GM23338 (cell line): ENCODE results near the gene GNB5. TPM values are rescaled to one million over a fixed set of nuclear protein-coding genes. Genes with fewer than 3 reads are reported as not detected.

ENCODE experiments used
- ATAC-seq: fragments of 200-7000 bp; cut with Tn5 transposase; 3 replicates; pipeline ENCODE4 v1.9.1; 2020
- DNase-seq: peaks from one replicate; pipeline ENCODE4 v3.0.0-alpha.2; 2015; ENCODE audit warnings: low spot score
- H2AFZ ChIP-seq: fragments of 200-600 bp; sonication (generic); 2 replicates; pipeline ENCODE4 v1.8.0; 2016; ENCODE audit warnings: antibody characterized with exemption, mild to moderate bottlenecking, moderate library complexity
- H3F3A ChIP-seq: fragments of 200-600 bp; sonication (generic); replicated peaks from 2 replicates; pipeline ENCODE4 v1.8.0; 2017; ENCODE audit warnings: antibody characterized with exemption, mixed run types, low read depth
- H3K27ac ChIP-seq: fragments of 200-600 bp; sonication (generic); 2 replicates; pipeline ENCODE4 v1.6.1; 2016; ENCODE audit warnings: low read depth
- H3K27me3 ChIP-seq: fragments of 200-600 bp; sonication (generic); 2 replicates; pipeline ENCODE4 v1.8.0; 2016; ENCODE audit warnings: mild to moderate bottlenecking, mixed run types, moderate library complexity; ENCODE audit not compliant: insufficient read depth
- H3K36me3 ChIP-seq: fragments of 200-600 bp; sonication (generic); 2 replicates; pipeline ENCODE4 v1.8.0; 2016; ENCODE audit warnings: mild to moderate bottlenecking; ENCODE audit not compliant: insufficient read depth
- H3K4me1 ChIP-seq: fragments of 200-600 bp; sonication (generic); 2 replicates; pipeline ENCODE4 v1.8.0; 2016; ENCODE audit warnings: mild to moderate bottlenecking, moderate library complexity; ENCODE audit not compliant: insufficient read depth
- H3K4me2 ChIP-seq: fragments of 200-600 bp; sonication (generic); 2 replicates; pipeline ENCODE4 v1.7.1; 2017; ENCODE audit warnings: mixed run types
- H3K4me3 ChIP-seq: fragments of 200-600 bp; sonication (generic); 2 replicates; pipeline ENCODE4 v1.6.1; 2016; ENCODE audit warnings: mixed run types
- H3K79me2 ChIP-seq: fragments of 200-600 bp; sonication (generic); replicated peaks from 2 replicates; pipeline ENCODE4 v1.8.0; 2017; ENCODE audit warnings: mild to moderate bottlenecking; ENCODE audit not compliant: insufficient read depth
- H3K9me2 ChIP-seq: fragments of 200-600 bp; sonication (generic); 2 replicates; pipeline ENCODE4 v1.8.0; 2017; ENCODE audit not compliant: insufficient read depth
- H4K20me1 ChIP-seq: fragments of 200-600 bp; sonication (generic); replicated peaks from 2 replicates; pipeline ENCODE4 v1.8.0; 2017; ENCODE audit warnings: mild to moderate bottlenecking; ENCODE audit not compliant: insufficient read depth
- H3K27ac Mint-ChIP-seq: 2 replicates; pipeline ENCODE4 v1.8.0; 2020; ENCODE audit warnings: inconsistent platforms, mild to moderate bottlenecking, moderate library complexity, mixed read lengths
- H3K27me3 Mint-ChIP-seq: 3 replicates; pipeline ENCODE4 v1.8.0; 2022; ENCODE audit warnings: low read depth, mild to moderate bottlenecking, moderate library complexity, mixed read lengths, inconsistent platforms; ENCODE audit not compliant: insufficient read depth, poor library complexity
- H3K36me3 Mint-ChIP-seq: 3 replicates; pipeline ENCODE4 v1.8.0; 2021; ENCODE audit warnings: low read depth, mild to moderate bottlenecking, inconsistent platforms, moderate library complexity, mixed read lengths
- H3K4me1 Mint-ChIP-seq: 3 replicates; pipeline ENCODE4 v1.8.0; 2020; ENCODE audit warnings: mild to moderate bottlenecking, inconsistent platforms, mixed read lengths
- H3K4me3 Mint-ChIP-seq: 3 replicates; pipeline ENCODE4 v1.8.0; 2021; ENCODE audit warnings: moderate library complexity, mild to moderate bottlenecking, inconsistent platforms, mixed read lengths
- H3K9me3 Mint-ChIP-seq: 3 replicates; pipeline ENCODE4 v1.8.0; 2020; ENCODE audit warnings: moderate library complexity, mild to moderate bottlenecking, inconsistent platforms, mixed read lengths
- CREB1 ChIP-seq: fragments of 250-450 bp; sonication (Bioruptor Pico); IDR thresholded peaks from 2 replicates; pipeline ENCODE4 v1.5.0; 2020; ENCODE audit warnings: low read depth, mild to moderate bottlenecking, moderate library complexity
- EZH2 ChIP-seq: fragments of 200-600 bp; sonication (generic); IDR thresholded peaks from one replicate; pipeline ENCODE4 v1.8.0; 2017; ENCODE audit warnings: antibody characterized with exemption, mild to moderate bottlenecking, low read depth; ENCODE audit not compliant: unreplicated experiment
- JUNB ChIP-seq: IDR thresholded peaks from one replicate; pipeline ENCODE4 v1.6.1; 2016; ENCODE audit warnings: antibody characterized with exemption; ENCODE audit not compliant: unreplicated experiment
- NANOG ChIP-seq: IDR thresholded peaks from 2 replicates; pipeline ENCODE4 v1.6.1; 2016; ENCODE audit warnings: antibody characterized with exemption, borderline replicate concordance
- POLR2AphosphoS5 ChIP-seq: IDR thresholded peaks from 2 replicates; pipeline ENCODE4 v1.6.1; 2016; ENCODE audit warnings: antibody characterized with exemption, low read depth
- STAT1 ChIP-seq: IDR thresholded peaks from one replicate; pipeline ENCODE4 v1.6.1; 2016; ENCODE audit warnings: antibody characterized with exemption; ENCODE audit not compliant: unreplicated experiment
- ZNF114 ChIP-seq: fragments of 250-450 bp; sonication (Bioruptor Pico); IDR thresholded peaks from 2 replicates; pipeline ENCODE4 v1.5.0; 2020; ENCODE audit warnings: mild to moderate bottlenecking, moderate library complexity
- ZNF331 ChIP-seq: fragments of 250-450 bp; sonication (Bioruptor Pico); IDR thresholded peaks from 2 replicates; pipeline ENCODE4 v1.5.0; 2020; ENCODE audit warnings: low read depth, mild to moderate bottlenecking, moderate library complexity
- polyA plus RNA-seq: library from polyadenylated mRNA; unstranded; fragments of >200 nt; fragmentation: Nextera tagmentation; extraction: Ambion mirVana; gene quantifications from 2 replicates; pipeline ENCODE4 v1.2.1, GENCODE V29; 2016
- total RNA-seq: library from RNA; depleted of rRNA; stranded (reverse); fragments of >200 nt; shearing (Covaris generic); gene quantifications from 2 replicates; pipeline ENCODE4 v1.2.3, GENCODE V29; 2014
- TF ChIP-seq, protein P1 (sequence below): IDR thresholded peaks from 2 replicates; pipeline ENCODE4 v1.6.1; 2016; ENCODE audit warnings: antibody characterized with exemption
- TF ChIP-seq, protein P2 (sequence below): IDR thresholded peaks from one replicate; pipeline ENCODE4 v1.6.1; 2018; ENCODE audit warnings: antibody characterized with exemption; ENCODE audit not compliant: unreplicated experiment

GNB5 gene
- total and polyA plus RNA-seq, 2 experiments from 2014 or later: 23.0 to 40.8 TPM

DNA sequence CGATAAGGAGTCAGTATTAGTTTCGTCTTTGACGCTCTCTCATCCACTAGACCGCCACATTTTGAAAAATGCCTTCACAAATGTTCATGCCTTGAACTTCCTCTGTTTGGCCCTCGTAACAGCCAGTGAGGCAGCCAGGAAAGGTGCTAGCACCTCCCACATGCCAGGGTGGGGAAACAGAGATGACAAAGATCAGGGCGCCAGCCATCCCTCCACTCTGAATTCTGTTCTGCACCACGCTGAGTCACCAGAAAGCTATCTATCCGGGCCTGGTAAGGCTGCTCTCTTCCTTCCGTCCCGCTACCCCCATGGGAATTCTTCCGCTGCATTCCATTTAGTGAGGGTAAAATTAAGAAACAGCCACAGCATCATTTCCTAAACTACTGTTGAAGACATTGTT lies 47.3 kb downstream of the GNB5 start:
- Mint-ChIP-seq H3K27me3 (no peaks in the 10 kb centered on the region), H3K9me3 (peaks cover 3% of the 10 kb centered on the region; the same call in 1 of the 3 replicates), H3K4me1 (peaks cover 13% of the 10 kb centered on the region), H3K36me3 (peaks cover 39% of the 10 kb centered on the region), H3K4me3 (no peak overlapping the region), H3K27ac (no peak overlapping the region)
- no peak overlapping the region for H3K4me2 ChIP-seq
- H4K20me1 ChIP-seq: no peaks in the 10 kb centered on the region
- DNase-seq (peak; percentile 22), ATAC-seq (no peak)
- H3K27ac ChIP-seq: 0 out of 2 replicates have a peak overlapping the region, but pooled peaks have one; percentile 39
- no peaks in the 10 kb centered on the region for H3F3A ChIP-seq
- H2AFZ ChIP-seq: no peak overlapping the region
- H3K9me2 ChIP-seq: no peaks in the 10 kb centered on the region
- H3K36me3 ChIP-seq: peaks cover 16% of the 10 kb centered on the region
- no peak overlapping the region for H3K4me3 ChIP-seq
- H3K4me1 ChIP-seq: no peaks in the 10 kb centered on the region
- no peaks in the 10 kb centered on the region for H3K27me3 ChIP-seq
- no peaks in the 10 kb centered on the region for H3K79me2 ChIP-seq
- TF ChIP-seq STAT1 (no peak), CREB1 (no peak), NANOG (no peak), JUNB (no peak)
- TF ChIP-seq, protein P1, sequence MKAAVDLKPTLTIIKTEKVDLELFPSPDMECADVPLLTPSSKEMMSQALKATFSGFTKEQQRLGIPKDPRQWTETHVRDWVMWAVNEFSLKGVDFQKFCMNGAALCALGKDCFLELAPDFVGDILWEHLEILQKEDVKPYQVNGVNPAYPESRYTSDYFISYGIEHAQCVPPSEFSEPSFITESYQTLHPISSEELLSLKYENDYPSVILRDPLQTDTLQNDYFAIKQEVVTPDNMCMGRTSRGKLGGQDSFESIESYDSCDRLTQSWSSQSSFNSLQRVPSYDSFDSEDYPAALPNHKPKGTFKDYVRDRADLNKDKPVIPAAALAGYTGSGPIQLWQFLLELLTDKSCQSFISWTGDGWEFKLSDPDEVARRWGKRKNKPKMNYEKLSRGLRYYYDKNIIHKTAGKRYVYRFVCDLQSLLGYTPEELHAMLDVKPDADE: no peak
- TF ChIP-seq, protein P2, sequence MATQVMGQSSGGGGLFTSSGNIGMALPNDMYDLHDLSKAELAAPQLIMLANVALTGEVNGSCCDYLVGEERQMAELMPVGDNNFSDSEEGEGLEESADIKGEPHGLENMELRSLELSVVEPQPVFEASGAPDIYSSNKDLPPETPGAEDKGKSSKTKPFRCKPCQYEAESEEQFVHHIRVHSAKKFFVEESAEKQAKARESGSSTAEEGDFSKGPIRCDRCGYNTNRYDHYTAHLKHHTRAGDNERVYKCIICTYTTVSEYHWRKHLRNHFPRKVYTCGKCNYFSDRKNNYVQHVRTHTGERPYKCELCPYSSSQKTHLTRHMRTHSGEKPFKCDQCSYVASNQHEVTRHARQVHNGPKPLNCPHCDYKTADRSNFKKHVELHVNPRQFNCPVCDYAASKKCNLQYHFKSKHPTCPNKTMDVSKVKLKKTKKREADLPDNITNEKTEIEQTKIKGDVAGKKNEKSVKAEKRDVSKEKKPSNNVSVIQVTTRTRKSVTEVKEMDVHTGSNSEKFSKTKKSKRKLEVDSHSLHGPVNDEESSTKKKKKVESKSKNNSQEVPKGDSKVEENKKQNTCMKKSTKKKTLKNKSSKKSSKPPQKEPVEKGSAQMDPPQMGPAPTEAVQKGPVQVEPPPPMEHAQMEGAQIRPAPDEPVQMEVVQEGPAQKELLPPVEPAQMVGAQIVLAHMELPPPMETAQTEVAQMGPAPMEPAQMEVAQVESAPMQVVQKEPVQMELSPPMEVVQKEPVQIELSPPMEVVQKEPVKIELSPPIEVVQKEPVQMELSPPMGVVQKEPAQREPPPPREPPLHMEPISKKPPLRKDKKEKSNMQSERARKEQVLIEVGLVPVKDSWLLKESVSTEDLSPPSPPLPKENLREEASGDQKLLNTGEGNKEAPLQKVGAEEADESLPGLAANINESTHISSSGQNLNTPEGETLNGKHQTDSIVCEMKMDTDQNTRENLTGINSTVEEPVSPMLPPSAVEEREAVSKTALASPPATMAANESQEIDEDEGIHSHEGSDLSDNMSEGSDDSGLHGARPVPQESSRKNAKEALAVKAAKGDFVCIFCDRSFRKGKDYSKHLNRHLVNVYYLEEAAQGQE: no peak

DNA sequence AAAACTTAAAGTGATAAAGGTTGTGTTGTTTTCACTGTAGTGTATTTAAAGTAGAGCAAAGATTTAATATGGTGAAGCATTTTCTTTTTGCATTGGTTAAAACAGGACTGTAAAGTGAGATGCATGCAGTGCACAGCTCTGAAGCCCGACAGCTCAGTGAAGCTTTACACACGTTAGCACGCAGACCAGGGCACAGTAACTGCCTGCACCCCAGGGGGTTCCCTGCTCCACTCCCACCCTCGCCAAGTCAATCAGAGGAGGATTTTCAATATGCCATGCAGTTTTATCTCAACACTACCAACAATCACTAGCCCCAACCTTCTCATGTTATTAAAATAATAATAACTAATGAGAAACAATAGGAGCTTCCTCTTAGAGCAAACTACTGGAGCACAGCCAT lies 50.5 kb downstream of the GNB5 start:
- Mint-ChIP-seq H3K27ac (peak overlapping the region; percentile 92), H3K27me3 (peaks cover 2% of the 10 kb centered on the region)
- peak; percentile 7 for DNase-seq
- TF ChIP-seq, protein P2: no peak
- TF ChIP-seq, protein P1: no peak
- TF ChIP-seq CREB1: no peak
- no peak for TF ChIP-seq EZH2
- TF ChIP-seq JUNB: no peak
- TF ChIP-seq POLR2AphosphoS5: no peak
- TF ChIP-seq ZNF114 (CRISPR knock-in tag): no peak
- TF ChIP-seq ZNF331 (CRISPR knock-in tag): no peak

More for the DNA sequence above, 50.5 kb downstream of the GNB5 start:
- H3K36me3 ChIP-seq: peaks cover 7% of the 10 kb centered on the region
- H3K27ac ChIP-seq: peak overlapping the region; percentile 78
- H3K4me2 ChIP-seq: no peak overlapping the region
- H3K4me1 ChIP-seq: no peaks in the 10 kb centered on the region
- H3K9me2 ChIP-seq: no peaks in the 10 kb centered on the region
- no peaks in the 10 kb centered on the region for H3K79me2 ChIP-seq
- Mint-ChIP-seq H3K4me1 (peaks cover 13% of the 10 kb centered on the region), H3K4me3 (no peak overlapping the region), H3K36me3 (peaks cover 19% of the 10 kb centered on the region; the same call in 2 of the 3 replicates), H3K9me3 (no peaks in the 10 kb centered on the region)
- no peaks in the 10 kb centered on the region for H3K27me3 ChIP-seq
- no peak overlapping the region for H2AFZ ChIP-seq
- ATAC-seq: peak; percentile 39
- no peak overlapping the region for H3K4me3 ChIP-seq
- no peaks in the 10 kb centered on the region for H3F3A ChIP-seq
- H4K20me1 ChIP-seq: no peaks in the 10 kb centered on the region
